IMR-90 (cell line): Measurements from ENCODE around the gene PLCL1. TPM values are rescaled to one million over a fixed set of nuclear protein-coding genes. Genes with fewer than 3 reads are reported as not detected.

ENCODE experiments used
- ATAC-seq: fragments of 200-7000 bp; cut with Tn5 transposase; 2 replicates; pipeline ENCODE4 v1.9.1; 2020; ENCODE audit warnings: low read depth, mild to moderate bottlenecking, moderate library complexity
- BruUV-seq: library from RNA; stranded (reverse); fragments of 400-500 nt; replicated peaks from 2 replicates; lab custom pipeline; 2021; lab: Mats Ljungman, UMichigan
- CTCF ChIA-PET: fragments of 300-600 bp; formaldehyde crosslinking; extraction: SDS; loops from one replicate; lab custom pipeline; 2021; ENCODE audit warnings: antibody characterized with exemption; lab: Yijun Ruan, JAX
- POLR2A ChIA-PET: fragments of 300-600 bp; sonication (Branson Sonifier 250); formaldehyde crosslinking; loops from one replicate; lab custom pipeline; 2022; ENCODE audit warnings: antibody characterized with exemption; ENCODE audit not compliant: unreplicated experiment; lab: Charles Lee
- DNase-seq: peaks from one replicate; pipeline ENCODE4 v3.0.0; 2013
- H2AFZ ChIP-seq: replicated peaks from 2 replicates; pipeline ENCODE3; 2013; ENCODE audit warnings: low read length, mild to moderate bottlenecking; ENCODE audit not compliant: poor library complexity
- H2AK5ac ChIP-seq: 2 replicates; pipeline ENCODE4 v1.6.1; 2013; ENCODE audit warnings: low read depth, low read length, inconsistent platforms
- H2AK9ac ChIP-seq: replicated peaks from 2 replicates; pipeline ENCODE3; 2013; ENCODE audit warnings: mild to moderate bottlenecking, low read depth, low read length, moderate library complexity; ENCODE audit not compliant: poor library complexity
- H2BK120ac ChIP-seq: 2 replicates; pipeline ENCODE4 v1.6.1; 2013; ENCODE audit warnings: low read depth, low read length, inconsistent platforms
- H2BK15ac ChIP-seq: 3 replicates; pipeline ENCODE4 v1.6.1; 2013; ENCODE audit warnings: low read depth, low read length, inconsistent platforms
- H2BK20ac ChIP-seq: 2 replicates; pipeline ENCODE4 v1.6.1; 2013; ENCODE audit warnings: low read depth, mild to moderate bottlenecking, inconsistent platforms, low read length, moderate library complexity
- H2BK5ac ChIP-seq: 2 replicates; pipeline ENCODE4 v1.6.1; 2013; ENCODE audit warnings: mild to moderate bottlenecking, low read depth, low read length, inconsistent platforms; ENCODE audit not compliant: poor library complexity, severe bottlenecking
- H3K14ac ChIP-seq: replicated peaks from 2 replicates; pipeline ENCODE4 v1.6.1; 2013; ENCODE audit warnings: low read depth, low read length, inconsistent platforms
- H3K18ac ChIP-seq: 2 replicates; pipeline ENCODE4 v1.6.1; 2013; ENCODE audit warnings: low read depth, low read length, control low read depth
- H3K23ac ChIP-seq: 2 replicates; pipeline ENCODE4 v1.6.1; 2013; ENCODE audit warnings: low read depth, low read length, inconsistent platforms
- H3K27ac ChIP-seq: 2 replicates; pipeline ENCODE4 v1.5.1; 2013; ENCODE audit warnings: mild to moderate bottlenecking, control low read depth, low read length; ENCODE audit not compliant: insufficient read depth
- H3K27me3 ChIP-seq: 2 replicates; pipeline ENCODE4 v1.6.1; 2013; ENCODE audit warnings: low read length; ENCODE audit not compliant: control insufficient read depth, insufficient read depth
- H3K36me3 ChIP-seq: 2 replicates; pipeline ENCODE4 v1.6.1; 2013; ENCODE audit warnings: low read length, mixed read lengths; ENCODE audit not compliant: control insufficient read depth, insufficient read depth
- H3K4ac ChIP-seq: 2 replicates; pipeline ENCODE4 v1.6.1; 2013; ENCODE audit warnings: low read depth, low read length, inconsistent platforms
- H3K4me1 ChIP-seq: 2 replicates; pipeline ENCODE4 v1.6.1; 2013; ENCODE audit warnings: low read length, mixed read lengths; ENCODE audit not compliant: control insufficient read depth, insufficient read depth
- H3K4me2 ChIP-seq: 2 replicates; pipeline ENCODE4 v1.6.1; 2013; ENCODE audit warnings: low read depth, mild to moderate bottlenecking, control low read depth, low read length, moderate library complexity
- H3K4me3 ChIP-seq: 2 replicates; pipeline ENCODE4 v1.5.1; 2013; ENCODE audit warnings: low read depth, mild to moderate bottlenecking, control low read depth, low read length, moderate library complexity; ENCODE audit not compliant: insufficient read depth
- H3K56ac ChIP-seq: 2 replicates; pipeline ENCODE4 v1.6.1; 2013; ENCODE audit warnings: low read length, inconsistent platforms; ENCODE audit not compliant: insufficient read depth; ENCODE audit errors: extremely low read depth
- H3K79me1 ChIP-seq, 2 experiments: 2 replicates each; pipeline ENCODE4 v1.6.1; 2013; ENCODE audit warnings: low read length in 2 of 2, inconsistent platforms in 1 of 2, low read depth in 1 of 2
- H3K9ac ChIP-seq: 2 replicates; pipeline ENCODE4 v1.6.1; 2013; ENCODE audit warnings: low read depth, low read length, control low read depth
- H3K9me1 ChIP-seq: 2 replicates; pipeline ENCODE4 v1.6.1; 2013; ENCODE audit warnings: low read length, inconsistent platforms; ENCODE audit not compliant: insufficient read depth
- H3K9me3 ChIP-seq: 2 replicates; pipeline ENCODE4 v1.6.1; 2013; ENCODE audit warnings: low read length; ENCODE audit not compliant: control insufficient read depth, insufficient read depth
- H4K20me1 ChIP-seq: 2 replicates; pipeline ENCODE4 v1.6.1; 2013; ENCODE audit warnings: low read length, inconsistent platforms; ENCODE audit not compliant: insufficient read depth
- H4K5ac ChIP-seq: 2 replicates; pipeline ENCODE4 v1.6.1; 2013; ENCODE audit warnings: mild to moderate bottlenecking, low read depth, low read length, control low read depth
- H4K8ac ChIP-seq, 2 experiments: 2 replicates each; pipeline ENCODE4 v1.6.1; 2013; ENCODE audit warnings: low read depth in 2 of 2, low read length in 2 of 2, control low read depth in 1 of 2, inconsistent platforms in 1 of 2
- H4K91ac ChIP-seq: 2 replicates; pipeline ENCODE4 v1.6.1; 2013; ENCODE audit warnings: low read depth, low read length, inconsistent platforms; ENCODE audit not compliant: insufficient read depth
- BHLHE40 ChIP-seq: fragments of 150-350 bp; IDR thresholded peaks from 2 replicates; pipeline ENCODE4 v1.6.1; 2016; ENCODE audit warnings: mild to moderate bottlenecking, low read depth, low read length
- CEBPB ChIP-seq: IDR thresholded peaks from 2 replicates; pipeline ENCODE4 v1.6.1; 2012; ENCODE audit warnings: low read depth, low read length, improper control_type of control experiment
- FOS ChIP-seq: fragments of 150-350 bp; IDR thresholded peaks from 2 replicates; pipeline ENCODE4 v1.6.1; 2016; ENCODE audit warnings: low read depth, low read length
- MAFK ChIP-seq: IDR thresholded peaks from 2 replicates; pipeline ENCODE4 v1.6.1; 2012; ENCODE audit warnings: low read depth, low read length, improper control_type of control experiment
- MAZ ChIP-seq: IDR thresholded peaks from 2 replicates; pipeline ENCODE4 v1.6.1; 2012; ENCODE audit warnings: low read depth, mild to moderate bottlenecking, low read length, improper control_type of control experiment, moderate library complexity, borderline replicate concordance
- NFE2L2 ChIP-seq: fragments of 150-350 bp; IDR thresholded peaks from 2 replicates; pipeline ENCODE4 v1.6.1; 2016; ENCODE audit warnings: low read depth, mild to moderate bottlenecking, low read length
- RFX5 ChIP-seq: IDR thresholded peaks from 2 replicates; pipeline ENCODE4 v1.8.0; 2012; ENCODE audit warnings: low read depth, mild to moderate bottlenecking, low read length, moderate library complexity
- SMC3 ChIP-seq: fragments of 150-350 bp; IDR thresholded peaks from 2 replicates; pipeline ENCODE4 v1.6.1; 2016; ENCODE audit warnings: low read depth, mild to moderate bottlenecking, antibody characterized with exemption, low read length, moderate library complexity
- WGBS, 2 experiments: methylation state at CpG; one replicate each; pipeline versions ENCODE4 v1.1.5 to v1.1.7; 2013; ENCODE audit warnings: missing lambda C conversion rate in 2 of 2; ENCODE audit not compliant: insufficient read length in 1 of 2; ENCODE audit errors: extremely low coverage in 2 of 2; 5-methylcytosine and 5-hydroxymethylcytosine counted together
- dilution Hi-C: fragments of 300-500 bp; cut with HindIII; formaldehyde crosslinking; loops from one replicate; pipeline ENCODE4 v1.14.3; 2018; ENCODE audit warnings: low sequenced_read_pairs; ENCODE audit not compliant: unreplicated experiment
- in situ Hi-C: fragments of 300-500 bp; cut with MboI; formaldehyde crosslinking; loops from 3 replicates; pipeline ENCODE4 v1.14.3; 2019; ENCODE audit warnings: low sequenced_read_pairs, inconsistent platforms, mixed read lengths
- intact Hi-C: fragments of 100-400 bp; cut with micrococcal nuclease; formaldehyde crosslinking; loops from 2 replicates; pipeline ENCODE4 v1.10.0; 2022
- polyA plus RNA-seq, 3 experiments: library from polyadenylated mRNA; depleted of rRNA; stranded (reverse); fragments of >200 nt; gene quantifications; 2 replicates each; pipeline ENCODE4 v1.2.3, GENCODE V29; 2012; ENCODE audit warnings: low replicate concordance in 1 of 3
- total RNA-seq: library from RNA; depleted of rRNA; stranded (reverse); fragments of >200 nt; gene quantifications from 2 replicates; pipeline ENCODE4 v1.2.3, GENCODE V29; 2012
- TF ChIP-seq, protein P1 (sequence below): fragments of 150-350 bp; IDR thresholded peaks from 2 replicates; pipeline ENCODE4 v1.6.1; 2016; ENCODE audit warnings: low read depth, mild to moderate bottlenecking, low read length, moderate library complexity, borderline replicate concordance
- TF ChIP-seq, protein P2 (sequence below): conservative IDR thresholded peaks from 2 replicates; pipeline ENCODE4 v1.5.1; 2012; ENCODE audit warnings: mild to moderate bottlenecking, low read depth, low read length, improper control_type of control experiment

The PLCL1 gene
- total and polyA plus RNA-seq, 2 of the 4 experiments (the other 2 are of a cell fraction) = 0.14 to 0.18 TPM

DNA sequence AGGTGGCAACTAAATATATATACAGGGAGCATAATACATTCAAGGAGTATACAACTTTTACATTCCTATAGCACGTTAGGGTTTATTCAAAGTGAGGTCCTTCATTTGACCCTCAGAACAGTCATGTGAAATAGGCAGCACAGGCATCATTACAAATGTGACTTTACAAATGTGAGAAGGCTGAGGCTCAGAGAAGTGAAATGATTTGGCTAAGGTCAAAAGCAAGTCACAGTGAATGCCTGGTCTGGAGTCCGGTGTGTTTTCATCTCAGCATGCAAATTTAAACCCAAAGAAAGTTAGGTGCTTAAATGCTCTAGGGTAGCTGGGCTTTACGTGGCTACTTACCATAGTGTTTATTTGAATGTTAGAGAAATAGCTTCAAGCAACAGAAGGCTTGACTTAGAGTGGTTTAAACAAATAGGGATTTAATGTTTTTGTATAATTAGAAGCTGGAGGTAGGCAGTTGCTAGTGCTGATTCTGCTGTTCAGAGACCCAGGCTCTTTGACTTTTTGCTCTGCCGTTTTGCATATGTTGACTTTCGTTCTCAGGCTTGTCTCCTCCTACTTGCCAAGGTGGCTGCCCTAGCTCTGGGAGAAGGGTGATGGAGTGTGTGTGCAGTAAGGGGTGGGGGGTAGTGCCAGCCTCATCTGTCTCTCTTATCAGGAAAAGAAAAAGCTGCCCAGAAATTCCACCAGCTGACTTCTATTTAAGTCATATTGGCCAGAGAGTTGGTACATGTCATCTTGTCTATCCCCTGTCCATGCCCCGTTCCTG is 89.2 kb downstream of the PLCL1 start:
- no peak overlapping the region for H3K56ac ChIP-seq
- no peak overlapping the region for H2BK20ac ChIP-seq
- H2BK15ac ChIP-seq = no peak overlapping the region
- H3K4ac ChIP-seq = no peak overlapping the region
- H4K8ac ChIP-seq = no peak overlapping the region
- H3K9ac ChIP-seq = no peak overlapping the region
- H2BK5ac ChIP-seq = no peak overlapping the region
- no peak overlapping the region for H2BK120ac ChIP-seq
- no peak for DNase-seq
- H3K27ac ChIP-seq = no peak overlapping the region
- peak; percentile 35; the same call in 1 of the 2 replicates for ATAC-seq
- H4K5ac ChIP-seq = no peak overlapping the region
- H3K9me3 ChIP-seq = no peaks in the 10 kb centered on the region
- H4K91ac ChIP-seq = no peak overlapping the region
- H4K20me1 ChIP-seq = no peaks in the 10 kb centered on the region
- no CpG with 5 or more reads among the region's 6 CpGs for WGBS, 2 experiments
- CTCF ChIA-PET = no interaction called here
- H3K4me2 ChIP-seq = no peak overlapping the region
- no peaks in the 10 kb centered on the region for H3K36me3 ChIP-seq
- no peak overlapping the region for H3K4me3 ChIP-seq
- dilution Hi-C loops (no loop called here), in situ Hi-C loops (no loop called here), intact Hi-C loops (no loop called here)
- no peaks in the 10 kb centered on the region; the same call in 1 of the 2 replicates for H3K9me1 ChIP-seq
- H2AK5ac ChIP-seq = no peak overlapping the region
- POLR2A ChIA-PET = no interaction called here
- no peaks in the 10 kb centered on the region for H3K27me3 ChIP-seq
- H3K18ac ChIP-seq = no peak overlapping the region
- H3K23ac ChIP-seq = no peak overlapping the region
- no TSS peak for BruUV-seq
- TF ChIP-seq, protein P1, sequence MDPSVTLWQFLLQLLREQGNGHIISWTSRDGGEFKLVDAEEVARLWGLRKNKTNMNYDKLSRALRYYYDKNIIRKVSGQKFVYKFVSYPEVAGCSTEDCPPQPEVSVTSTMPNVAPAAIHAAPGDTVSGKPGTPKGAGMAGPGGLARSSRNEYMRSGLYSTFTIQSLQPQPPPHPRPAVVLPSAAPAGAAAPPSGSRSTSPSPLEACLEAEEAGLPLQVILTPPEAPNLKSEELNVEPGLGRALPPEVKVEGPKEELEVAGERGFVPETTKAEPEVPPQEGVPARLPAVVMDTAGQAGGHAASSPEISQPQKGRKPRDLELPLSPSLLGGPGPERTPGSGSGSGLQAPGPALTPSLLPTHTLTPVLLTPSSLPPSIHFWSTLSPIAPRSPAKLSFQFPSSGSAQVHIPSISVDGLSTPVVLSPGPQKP = no peak
- no peak for TF ChIP-seq SMC3
- TF ChIP-seq MAZ = no peak
- no peak for TF ChIP-seq BHLHE40
- no peak for TF ChIP-seq FOS
- TF ChIP-seq MAFK = no peak
- TF ChIP-seq, protein P2, sequence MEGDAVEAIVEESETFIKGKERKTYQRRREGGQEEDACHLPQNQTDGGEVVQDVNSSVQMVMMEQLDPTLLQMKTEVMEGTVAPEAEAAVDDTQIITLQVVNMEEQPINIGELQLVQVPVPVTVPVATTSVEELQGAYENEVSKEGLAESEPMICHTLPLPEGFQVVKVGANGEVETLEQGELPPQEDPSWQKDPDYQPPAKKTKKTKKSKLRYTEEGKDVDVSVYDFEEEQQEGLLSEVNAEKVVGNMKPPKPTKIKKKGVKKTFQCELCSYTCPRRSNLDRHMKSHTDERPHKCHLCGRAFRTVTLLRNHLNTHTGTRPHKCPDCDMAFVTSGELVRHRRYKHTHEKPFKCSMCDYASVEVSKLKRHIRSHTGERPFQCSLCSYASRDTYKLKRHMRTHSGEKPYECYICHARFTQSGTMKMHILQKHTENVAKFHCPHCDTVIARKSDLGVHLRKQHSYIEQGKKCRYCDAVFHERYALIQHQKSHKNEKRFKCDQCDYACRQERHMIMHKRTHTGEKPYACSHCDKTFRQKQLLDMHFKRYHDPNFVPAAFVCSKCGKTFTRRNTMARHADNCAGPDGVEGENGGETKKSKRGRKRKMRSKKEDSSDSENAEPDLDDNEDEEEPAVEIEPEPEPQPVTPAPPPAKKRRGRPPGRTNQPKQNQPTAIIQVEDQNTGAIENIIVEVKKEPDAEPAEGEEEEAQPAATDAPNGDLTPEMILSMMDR = no peak
- TF ChIP-seq NFE2L2 = no peak
- no peak for TF ChIP-seq RFX5
- no peak for TF ChIP-seq CEBPB
- H3K14ac ChIP-seq = no peak overlapping the region
- H2AK9ac ChIP-seq = no peak overlapping the region
- no peak overlapping the region for H2AFZ ChIP-seq
- no peaks in the 10 kb centered on the region for H3K79me1 ChIP-seq
- peaks cover 2% of the 10 kb centered on the region for H3K4me1 ChIP-seq
